ENCODE results near the gene DNMT1. TPM values are rescaled to one million over a fixed set of nuclear protein-coding genes. Genes with fewer than 3 reads are reported as not detected.

DNMT1 gene
- total RNA-seq, 2 experiments from 2014 or later = 408 to 412 TPM

DNA sequence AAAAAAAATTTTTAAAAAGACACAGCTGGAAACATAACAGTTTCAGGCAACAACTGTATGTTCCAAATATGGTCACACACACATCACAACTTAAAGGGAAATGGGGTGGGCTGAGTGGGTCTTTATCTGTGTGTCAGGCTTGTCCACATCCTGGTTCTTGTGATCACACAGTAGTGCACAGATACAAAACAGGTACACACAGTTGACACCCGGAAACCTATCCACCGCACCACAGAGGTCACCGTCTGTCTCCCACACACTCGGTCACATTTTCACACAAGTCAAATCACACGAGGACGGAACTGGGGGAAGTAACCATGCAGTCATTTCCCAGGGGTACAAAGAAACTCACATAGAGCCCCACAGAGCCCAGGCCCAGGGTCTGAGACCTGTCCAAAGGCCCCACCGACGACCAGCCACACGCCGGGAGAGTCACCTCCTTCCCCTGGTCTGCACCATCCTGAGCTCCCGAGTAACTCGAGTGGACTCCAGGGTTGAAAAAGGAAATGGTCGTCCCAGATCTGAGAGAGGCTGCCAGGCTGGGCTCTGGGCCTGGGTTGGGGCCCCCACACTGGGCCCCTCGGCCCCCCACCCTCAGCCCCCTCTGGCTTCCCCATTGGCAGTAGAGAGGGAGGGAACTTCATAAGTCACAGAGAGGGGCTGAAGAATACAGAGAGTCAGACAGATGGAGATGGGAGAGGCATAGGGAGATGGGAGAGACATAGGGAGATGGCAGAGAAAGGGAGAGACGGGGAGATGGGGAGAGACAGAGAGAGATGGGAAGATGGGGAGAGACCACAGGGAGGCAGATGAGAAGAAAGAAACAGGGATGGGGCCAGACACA is 89.9 kb downstream of the DNMT1 start:
- no peaks in the 10 kb centered on the region for H3K27me3 Mint-ChIP-seq (ENCODE audit: low read depth)
- peak; percentile 95 for DNase-seq
- CTCF ChIA-PET = interaction anchor here (0.7 to 11.3 kb wide), 9 partner anchors 6 to 319 kb away, joined by 3 to 135 read pairs (median 3); no protein-coding TSS in a partner anchor
- peaks cover 31% of the 10 kb centered on the region for H3K36me3 Mint-ChIP-seq (ENCODE audit: low read depth)
- H3K9me3 Mint-ChIP-seq (ENCODE audit: insufficient read depth) = no peaks in the 10 kb centered on the region
- POLR2A ChIA-PET = interaction anchor here (0.6 to 9.4 kb wide), 7 partner anchors 8 to 281 kb away, joined by 3 to 92 read pairs (median 4); partner anchors contain the start of gene EIF3G
- H3K27ac Mint-ChIP-seq = peak overlapping the region; percentile 96
- peak overlapping the region; percentile 84 for H3K4me3 Mint-ChIP-seq
- peak; percentile 67 for ATAC-seq
- peaks cover 73% of the 10 kb centered on the region for H3K4me1 Mint-ChIP-seq (ENCODE audit: low read depth)

DNA sequence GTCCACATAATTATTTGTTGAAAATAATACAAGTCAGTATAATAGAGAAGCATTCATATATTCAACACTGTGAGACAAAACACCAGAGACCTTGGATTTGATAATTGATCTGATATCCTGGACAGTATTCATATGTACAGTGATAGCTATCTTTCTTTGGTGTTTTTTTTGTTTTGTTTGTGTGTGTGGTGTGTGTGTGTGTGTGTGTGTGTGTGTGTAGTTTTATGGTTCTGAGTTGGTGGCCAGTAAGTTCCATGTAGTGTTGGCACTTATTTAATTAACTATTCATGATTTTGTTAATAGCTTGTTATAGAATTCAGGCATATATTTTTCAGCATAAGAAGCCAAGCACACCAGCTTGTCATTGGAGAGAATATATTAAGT is 90.6 kb downstream of the DNMT1 start:
- ATAC-seq (no peak), DNase-seq (no peak)
- POLR2A ChIA-PET = interaction anchor here (0.6 to 9.4 kb wide), 7 partner anchors 7 to 1478 kb away, joined by 3 to 92 read pairs (median 4); partner anchors contain the start of gene EIF3G
- Mint-ChIP-seq H3K36me3 (ENCODE audit: low read depth) (peaks cover 23% of the 10 kb centered on the region), H3K27me3 (ENCODE audit: low read depth) (no peaks in the 10 kb centered on the region), H3K4me1 (ENCODE audit: low read depth) (peaks cover 71% of the 10 kb centered on the region), H3K9me3 (ENCODE audit: insufficient read depth) (no peaks in the 10 kb centered on the region), H3K27ac (peak overlapping the region; percentile 96), H3K4me3 (peak overlapping the region; percentile 51)
- CTCF ChIA-PET = interaction anchor here (0.6 to 11.3 kb wide), 10 partner anchors 6 to 468 kb away, joined by 3 to 135 read pairs (median 3); no protein-coding TSS in a partner anchor

DNA sequence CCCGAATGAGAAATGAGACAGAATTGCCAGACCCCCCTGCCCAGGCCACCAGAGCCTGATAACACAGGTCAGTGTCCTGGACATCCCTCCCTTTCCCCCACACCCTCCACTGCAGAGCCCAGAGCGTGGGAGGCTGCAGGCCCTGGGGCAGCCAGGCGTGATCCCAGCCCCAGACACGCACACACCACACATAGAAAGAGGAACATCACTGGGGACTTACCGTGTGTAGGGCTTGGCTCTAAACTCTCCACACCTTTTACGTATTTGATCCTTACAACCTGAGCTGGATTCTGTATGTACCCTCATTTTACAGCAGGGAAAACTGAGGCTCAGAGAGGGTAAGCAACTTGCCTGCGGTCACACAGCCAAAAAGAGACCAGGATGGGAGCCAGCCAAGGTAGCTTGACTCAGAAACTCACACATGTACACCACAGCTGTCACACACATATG is 91.9 kb downstream of the DNMT1 start:
- peak overlapping the region; percentile 98 for H3K27ac Mint-ChIP-seq
- CTCF ChIA-PET = interaction anchor here (2.0 to 3.4 kb wide), 2 partner anchors 10 to 172 kb away, joined by 5 to 17 read pairs; no protein-coding TSS in a partner anchor
- H3K4me1 Mint-ChIP-seq (ENCODE audit: low read depth) = peaks cover 72% of the 10 kb centered on the region
- POLR2A ChIA-PET = interaction anchor here (0.9 to 9.4 kb wide), 3 partner anchors 13 to 186 kb away, joined by 3 to 92 read pairs (median 4); partner anchors contain the start of gene EIF3G
- no peaks in the 10 kb centered on the region for H3K9me3 Mint-ChIP-seq (ENCODE audit: insufficient read depth)
- H3K4me3 Mint-ChIP-seq = peak overlapping the region; percentile 76
- H3K36me3 Mint-ChIP-seq (ENCODE audit: low read depth) = peaks cover 14% of the 10 kb centered on the region
- DNase-seq = no peak
- no peak for ATAC-seq
- no peaks in the 10 kb centered on the region for H3K27me3 Mint-ChIP-seq (ENCODE audit: low read depth)

DNA sequence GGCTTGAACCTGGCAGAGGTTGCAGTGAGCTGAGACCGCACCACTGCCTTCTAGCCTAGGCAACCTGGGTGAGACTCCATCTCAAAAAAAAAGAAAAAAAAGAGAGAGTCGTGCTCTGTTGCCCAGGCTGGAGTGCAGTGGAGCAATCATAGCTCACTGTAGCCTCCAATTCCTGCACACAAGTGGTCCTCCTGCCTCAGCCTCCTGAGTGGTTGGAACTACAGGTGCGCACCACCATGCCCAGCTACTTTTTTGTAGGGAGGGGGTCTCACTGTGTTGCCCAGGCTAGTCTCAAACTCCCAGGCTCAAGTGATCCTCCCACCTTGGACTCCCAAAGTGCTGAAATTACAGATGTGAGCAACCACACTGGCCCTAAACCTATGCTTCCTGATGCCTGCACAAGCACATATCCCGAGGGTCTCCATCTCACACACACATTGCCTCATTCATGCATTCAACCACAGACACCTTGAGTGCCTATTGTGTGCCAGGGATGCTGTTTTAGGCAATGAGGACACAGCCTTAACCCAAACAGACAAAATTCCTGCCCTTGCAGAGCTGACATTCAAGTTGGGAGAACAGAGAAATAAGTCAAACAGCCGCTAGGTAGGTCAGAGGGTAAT is 94.5 kb downstream of the DNMT1 start:
- no peaks in the 10 kb centered on the region for H3K36me3 Mint-ChIP-seq (ENCODE audit: low read depth)
- ATAC-seq (no peak), DNase-seq (no peak)
- H3K4me1 Mint-ChIP-seq (ENCODE audit: low read depth) = peaks cover 64% of the 10 kb centered on the region
- no peaks in the 10 kb centered on the region for H3K27me3 Mint-ChIP-seq (ENCODE audit: low read depth)
- H3K27ac Mint-ChIP-seq = peak overlapping the region; percentile 57
- ChIA-PET CTCF (interaction anchor here (0.8 to 6.2 kb wide), 4 partner anchors 9 to 150 kb away, joined by 3 to 135 read pairs (median 7); partner anchors contain the start of genes P2RY11 and PPAN), POLR2A (interaction anchor here (0.6 to 9.4 kb wide), 2 partner anchors 16 to 41 kb away, joined by 3 to 92 read pairs; partner anchors contain the start of gene EIF3G)
- no peak overlapping the region for H3K4me3 Mint-ChIP-seq
- H3K9me3 Mint-ChIP-seq (ENCODE audit: insufficient read depth) = no peaks in the 10 kb centered on the region

DNA sequence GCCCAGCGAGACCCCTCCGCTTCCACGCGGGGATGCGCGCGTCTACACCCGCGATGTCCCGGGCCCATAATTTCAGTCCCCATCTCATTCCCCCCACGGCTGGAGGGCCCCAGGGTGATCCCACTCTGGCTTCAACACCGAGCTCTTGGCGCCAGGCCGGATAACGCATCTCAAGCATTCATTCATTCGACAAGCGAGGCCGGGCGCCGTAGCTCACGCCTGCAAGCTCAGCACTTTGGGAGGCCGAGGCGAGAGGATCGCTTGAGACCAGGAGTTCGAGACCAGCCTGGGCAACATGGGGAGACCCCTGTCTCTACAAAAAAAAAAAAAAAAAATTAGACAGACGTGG is 98.2 kb downstream of the DNMT1 start:
- ChIA-PET POLR2A (interaction anchor here (0.8 to 3.5 kb wide), 8 partner anchors 9 to 270 kb away, joined by 3 to 29 read pairs (median 6); partner anchors contain the start of genes P2RY11, PPAN and SHFL), CTCF (interaction anchor here (1.0 to 6.2 kb wide), 5 partner anchors 13 to 174 kb away, joined by 3 to 135 read pairs (median 5); partner anchors contain the start of genes ICAM1, P2RY11 and PPAN)
- H3K27me3 Mint-ChIP-seq (ENCODE audit: low read depth) = no peaks in the 10 kb centered on the region
- peaks cover 29% of the 10 kb centered on the region for H3K36me3 Mint-ChIP-seq (ENCODE audit: low read depth)
- no peak for DNase-seq
- H3K9me3 Mint-ChIP-seq (ENCODE audit: insufficient read depth) = no peaks in the 10 kb centered on the region
- peaks cover 45% of the 10 kb centered on the region for H3K4me1 Mint-ChIP-seq (ENCODE audit: low read depth)
- peak overlapping the region; percentile 72 for H3K27ac Mint-ChIP-seq
- no peak for ATAC-seq
- peak overlapping the region; percentile 54 for H3K4me3 Mint-ChIP-seq

DNA sequence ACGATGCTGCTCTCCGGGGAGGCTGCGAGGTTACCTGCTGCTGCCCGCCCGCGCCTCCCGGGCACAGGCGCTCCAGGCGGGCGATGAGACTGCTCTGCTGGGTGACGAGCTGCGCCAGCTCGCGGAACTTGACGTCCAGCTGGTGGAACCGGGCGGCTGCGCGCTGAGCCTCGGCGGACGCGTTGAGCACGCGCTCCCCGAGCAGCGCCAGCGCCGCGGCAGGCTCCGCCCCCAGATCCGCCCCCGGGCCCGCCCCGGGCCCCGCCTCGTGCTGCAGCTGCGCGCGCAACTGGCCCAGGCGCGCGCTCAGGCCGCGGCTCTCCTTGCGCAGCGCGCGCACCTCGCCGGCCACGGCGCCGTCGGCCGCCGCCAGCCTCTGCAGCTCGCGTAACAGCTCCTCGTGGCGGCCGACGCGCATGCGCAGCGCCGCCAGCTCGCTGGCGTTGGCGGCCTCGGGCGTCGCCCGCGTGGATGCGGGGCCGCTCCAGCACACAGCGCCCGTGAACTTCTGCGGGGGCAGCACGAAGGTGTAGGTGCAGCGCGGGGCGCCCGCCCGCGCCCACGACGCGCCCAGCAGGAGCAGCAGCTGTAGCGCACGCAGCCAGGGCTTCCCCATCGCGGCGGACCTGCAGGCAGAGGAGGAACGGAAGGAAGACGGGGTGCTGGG is 98.7 kb downstream of the DNMT1 start:
- H3K27ac Mint-ChIP-seq = peak overlapping the region; percentile 72
- peak overlapping the region; percentile 54 for H3K4me3 Mint-ChIP-seq
- CTCF ChIA-PET = interaction anchor here (0.7 to 6.2 kb wide), 8 partner anchors 13 to 175 kb away, joined by 3 to 135 read pairs (median 4); partner anchors contain the start of genes ICAM1, P2RY11 and PPAN
- peaks cover 33% of the 10 kb centered on the region for H3K36me3 Mint-ChIP-seq (ENCODE audit: low read depth)
- ATAC-seq = peak; percentile 96
- peaks cover 43% of the 10 kb centered on the region for H3K4me1 Mint-ChIP-seq (ENCODE audit: low read depth)
- POLR2A ChIA-PET = interaction anchor here (0.5 to 3.5 kb wide), 9 partner anchors 9 to 269 kb away, joined by 3 to 29 read pairs (median 5); partner anchors contain the start of genes P2RY11, PPAN and SHFL
- H3K9me3 Mint-ChIP-seq (ENCODE audit: insufficient read depth) = no peaks in the 10 kb centered on the region
- peak; percentile 90 for DNase-seq
- H3K27me3 Mint-ChIP-seq (ENCODE audit: low read depth) = no peaks in the 10 kb centered on the region

DNA sequence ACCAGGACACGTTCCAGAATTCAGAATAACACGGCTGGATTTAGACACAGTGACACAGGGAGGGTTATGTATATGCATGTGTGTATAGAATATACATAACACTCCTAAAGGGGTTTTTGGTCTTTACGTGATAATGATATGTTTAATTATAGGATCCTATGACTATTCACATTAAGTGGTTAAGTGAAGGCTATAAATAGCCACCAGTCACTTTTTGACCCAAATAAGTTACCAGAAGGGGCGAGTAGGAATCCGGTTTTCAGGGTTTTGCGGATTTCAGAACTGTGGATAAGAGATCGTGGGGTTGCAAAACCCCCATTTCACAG is 99.2 kb downstream of the DNMT1 start:
- no peaks in the 10 kb centered on the region for H3K9me3 Mint-ChIP-seq (ENCODE audit: insufficient read depth)
- CTCF ChIA-PET = interaction anchor here (0.7 to 6.2 kb wide), 7 partner anchors 14 to 175 kb away, joined by 3 to 135 read pairs (median 4); partner anchors contain the start of genes ICAM1, P2RY11 and PPAN

DNA sequence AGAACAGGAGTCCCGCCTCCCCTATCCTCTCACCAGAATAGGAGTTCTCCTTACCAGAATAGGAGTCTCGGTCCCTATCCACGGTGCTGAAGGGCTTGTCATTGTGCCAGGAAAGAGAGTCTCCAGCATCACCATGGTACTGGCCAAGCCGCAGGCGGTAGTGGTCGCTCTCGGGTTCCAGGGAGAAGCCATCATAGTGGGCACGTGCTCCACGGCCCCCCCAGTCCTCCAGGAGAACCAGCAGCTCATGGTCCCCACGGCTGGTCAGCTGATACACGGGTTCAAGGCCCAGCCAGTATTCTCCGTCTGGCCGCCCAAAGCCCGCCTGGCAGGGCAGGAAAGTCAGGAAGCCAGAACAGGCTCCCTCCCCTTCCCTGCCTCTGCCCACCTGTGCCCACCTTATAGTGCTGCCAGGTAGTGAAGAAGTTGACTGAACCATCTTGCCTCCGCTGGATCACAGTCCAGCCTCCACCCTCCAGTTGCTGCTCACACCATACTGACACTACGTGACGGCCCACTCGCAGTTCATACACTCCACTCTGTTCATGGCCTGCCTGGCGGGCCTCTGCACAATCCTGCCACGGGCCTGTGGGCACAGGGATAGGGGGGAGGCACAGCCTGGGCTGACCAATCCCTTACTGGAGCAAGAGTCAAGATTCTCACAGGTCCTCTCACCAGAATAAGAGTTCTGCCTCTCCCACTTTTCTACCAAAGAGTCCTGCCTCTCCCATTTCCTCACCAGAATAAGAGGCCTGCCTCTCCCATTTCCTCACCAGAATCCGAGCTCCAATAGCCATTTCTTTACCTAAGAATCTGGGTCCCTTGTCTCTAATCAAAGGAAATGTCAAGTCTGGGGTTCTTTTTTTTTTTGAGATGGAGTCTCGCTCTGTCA is 101.2 kb downstream of the DNMT1 start:
- Mint-ChIP-seq H3K36me3 (ENCODE audit: low read depth) (peaks cover 52% of the 10 kb centered on the region), H3K27ac (no peak overlapping the region), H3K4me3 (no peak overlapping the region), H3K9me3 (ENCODE audit: insufficient read depth) (no peaks in the 10 kb centered on the region), H3K4me1 (ENCODE audit: low read depth) (peaks cover 37% of the 10 kb centered on the region), H3K27me3 (ENCODE audit: low read depth) (no peaks in the 10 kb centered on the region)
- ChIA-PET CTCF (no interaction called here), POLR2A (no interaction called here)
- DNase-seq = no peak
- ATAC-seq = no peak

More for the DNA sequence above, 99.2 kb downstream of the DNMT1 start:
- no peak for DNase-seq
- Mint-ChIP-seq H3K4me1 (ENCODE audit: low read depth) (peaks cover 42% of the 10 kb centered on the region), H3K4me3 (peak overlapping the region; percentile 50), H3K27me3 (ENCODE audit: low read depth) (no peaks in the 10 kb centered on the region), H3K36me3 (ENCODE audit: low read depth) (peaks cover 37% of the 10 kb centered on the region), H3K27ac (peak overlapping the region; percentile 14)
- ATAC-seq = no peak
- POLR2A ChIA-PET = interaction anchor here (0.5 to 3.5 kb wide), 7 partner anchors 10 to 269 kb away, joined by 4 to 29 read pairs (median 6); partner anchors contain the start of genes P2RY11 and PPAN

DNA sequence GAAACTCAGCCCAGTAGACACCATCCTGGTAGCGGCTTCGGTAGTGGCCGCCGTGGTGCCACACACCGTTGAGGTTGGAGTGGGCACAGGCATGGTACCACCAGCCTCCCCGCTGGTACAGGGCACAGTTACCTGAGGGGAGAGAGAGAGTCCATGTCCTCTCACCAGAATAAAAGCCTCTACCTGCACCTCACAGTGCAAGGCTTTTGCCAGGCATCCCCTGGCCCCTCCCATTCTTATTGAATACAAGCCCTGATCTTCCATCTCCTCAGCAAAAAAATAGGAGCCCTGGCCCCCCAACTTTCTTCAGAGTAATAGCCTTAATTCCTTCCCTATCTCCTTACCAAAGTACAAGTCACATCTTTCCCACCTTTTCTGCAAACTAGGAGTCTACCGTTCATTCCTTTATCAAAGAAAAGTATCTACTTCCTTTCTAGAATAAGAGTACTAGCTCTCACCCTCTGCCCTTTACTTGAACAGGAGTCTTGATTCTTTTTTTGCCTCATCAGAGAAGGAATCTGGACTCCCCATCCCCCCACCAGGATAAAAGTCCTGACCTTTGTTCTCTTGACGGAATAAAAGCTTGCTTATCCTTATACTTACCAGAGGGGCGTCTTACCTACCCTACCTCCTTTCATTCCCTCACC is 102.0 kb downstream of the DNMT1 start:
- Mint-ChIP-seq H3K27ac (no peak overlapping the region), H3K9me3 (ENCODE audit: insufficient read depth) (no peaks in the 10 kb centered on the region), H3K36me3 (ENCODE audit: low read depth) (peaks cover 54% of the 10 kb centered on the region), H3K27me3 (ENCODE audit: low read depth) (no peaks in the 10 kb centered on the region), H3K4me3 (no peak overlapping the region), H3K4me1 (ENCODE audit: low read depth) (peaks cover 33% of the 10 kb centered on the region)
- ATAC-seq (no peak), DNase-seq (no peak)
- POLR2A ChIA-PET = interaction anchor here (1.0 kb wide), 1 partner anchor 12 kb away, joined by 3 read pairs; no protein-coding TSS in a partner anchor
- CTCF ChIA-PET = no interaction called here
